Pancreas (tissue), 10 donors: ENCODE results near the gene OTOP2. TPM values are rescaled to one million over a fixed set of nuclear protein-coding genes. Genes with fewer than 3 reads are reported as not detected.
A peak's percentile ranks its signal among the peaks of the same experiment; 100 is the strongest.

Experiments used
- ATAC-seq, 4 donors: fragments of 200-7000 bp; cut with Tn5 transposase; one replicate each; pipeline versions ENCODE4 v1.8.0 to v1.9.1; 2020; ENCODE audit warnings: mild to moderate bottlenecking in 4 of 4, moderate library complexity in 4 of 4
- DNase-seq, 6 donors: peaks; one replicate each; pipeline ENCODE4 v3.0.0-alpha.2; 2020
- FAIRE-seq: peaks from 2 replicates; lab custom pipeline; 2012; peaks lifted over from hg19 to GRCh38; lab: Jason Lieb, UNC
- H3K27ac ChIP-seq, 4 donors: fragments of 200-600 bp; sonication (generic); 1 replicate in 3 of 4; 2 replicates in 1 of 4; pipeline versions ENCODE4 v1.5.0 to v1.8.0; 2020
- H3K27me3 ChIP-seq, 4 donors: fragments of 200-600 bp; one replicate each; pipeline ENCODE4 v1.8.0; 2021
- H3K36me3 ChIP-seq, 3 donors: fragments of 200-600 bp; sonication (generic) in 1 of 3; one replicate each; pipeline versions ENCODE4 v1.5.0 to v1.8.0; 2020 to 2021
- H3K4me1 ChIP-seq, 3 donors: fragments of 200-600 bp; one replicate each; pipeline ENCODE4 v1.8.0; 2021
- H3K4me3 ChIP-seq, 4 donors: fragments of 200-600 bp; sonication (generic) in 2 of 4; one replicate each; pipeline versions ENCODE4 v1.5.0 to v1.8.0; 2020 to 2021
- H3K9me3 ChIP-seq, 4 donors: fragments of 200-600 bp; one replicate each; pipeline ENCODE4 v1.8.0; 2021
- CTCF ChIP-seq, 4 donors: fragments of 200-600 bp; sonication (generic) in 3 of 4; IDR thresholded peaks; one replicate each; pipeline versions ENCODE4 v1.5.0 to v1.8.0; 2021; ENCODE audit warnings: antibody characterized with exemption in 4 of 4
- whole genome bisulfite sequencing, 2 donors: extraction: QIAGEN DNeasy Blood & Tissue Kit; methylation state at CpG; one replicate each; pipeline ENCODE4 v1.1.7; 2013; 5-methylcytosine and 5-hydroxymethylcytosine counted together
- intact Hi-C, 3 donors: fragments of 100-400 bp; cut with DNase I; formaldehyde crosslinking; loops; one replicate each; pipeline versions ENCODE4 v1.11.1 to v1.14.2; 2022
- polyA plus RNA-seq, 2 donors: library from polyadenylated mRNA; stranded (reverse); fragments of 200-250 nt; gene quantifications; one replicate each; pipeline ENCODE4 v1.2.3, GENCODE V29; 2013
- total RNA-seq, 6 donors: library from RNA; stranded (reverse); fragmentation: NEBNext Ultra II Directional in 4 of 6; extraction: Animal tissue kit (Norgen Biotek cat#: 25700) in 4 of 6; gene quantifications; one replicate each; pipeline versions ENCODE4 v1.2.1 to v1.2.4, GENCODE V29; 2021 to 2023
- donor health status: healthy with polysubstance abuse.
- donor health status: DM: no; HTN: no; CAD: no; lungs with moderate emphysema.
- donor health status: DM: no; HTN: no; CAD: no.
- donor health status: control.
- donor health status: control.
- donor health status: Bipolar disorder and iron deficiency.
- donor health status: DM: yes; HTN: yes; CAD: no.
- donor health status: DM: no; HTN: no; CAD: no.
- donor health status: DM: no; HTN: no; CAD: no.
- donor health status: DM: yes; HTN: yes; CAD: no.

Gene OTOP2
- total and polyA plus RNA-seq, 8 donors, result not detected

- H3K27me3 ChIP-seq, result no peaks in the 10 kb centered on the region
- FAIRE-seq (no peak), ATAC-seq (no peak), DNase-seq (peak in 1 of 6 donors; percentile 43)
- no peak overlapping the region for H3K4me3 ChIP-seq
- TF ChIP-seq CTCF (IDR thresholded peaks at IDR 0.05), result no peak
- no peak overlapping the region for H3K27ac ChIP-seq
- no peaks in the 10 kb centered on the region for H3K36me3 ChIP-seq
- peaks cover 0 to 4% (median 2%) of the 10 kb centered on the region in 3 donors for H3K4me1 ChIP-seq
- 56 to 72% methylated on average over 20 of the region's 20 CpGs for WGBS, 2 donors
- no peaks in the 10 kb centered on the region for H3K9me3 ChIP-seq
- intact Hi-C loops, result no loop called here
Observed at GRCh38 chr17:74882517-74883240, 41.4 kb upstream of the OTOP2 start.

- Histone ChIP-seq H3K4me1 (no peaks in the 10 kb centered on the region), H3K27me3 (no peaks in the 10 kb centered on the region), H3K4me3 (no peak overlapping the region), H3K9me3 (no peaks in the 10 kb centered on the region), H3K36me3 (no peaks in the 10 kb centered on the region), H3K27ac (no peak overlapping the region)
- DNase-seq (peak in 1 of 6 donors; percentile 34), ATAC-seq (no peak), FAIRE-seq (no peak)
- 75 to 86% methylated on average over 15 of the region's 15 CpGs for WGBS, 2 donors
- intact Hi-C loops, result no loop called here
- no peak for TF ChIP-seq CTCF (IDR thresholded peaks at IDR 0.05)
Observed at GRCh38 chr17:74883241-74883745, 40.8 kb upstream of the OTOP2 start.

- Histone ChIP-seq H3K27me3 (no peaks in the 10 kb centered on the region), H3K4me1 (peaks cover 0 to 7% (median 6%) of the 10 kb centered on the region in 3 donors), H3K27ac (no peak overlapping the region), H3K9me3 (no peaks in the 10 kb centered on the region), H3K4me3 (no peak overlapping the region), H3K36me3 (no peaks in the 10 kb centered on the region)
- no peak for TF ChIP-seq CTCF (IDR thresholded peaks at IDR 0.05)
- 52 to 58% methylated on average over 13 of the region's 13 CpGs for WGBS, 2 donors
- ATAC-seq, result no peak
- FAIRE-seq, result no peak
- DNase-seq, result no peak
- intact Hi-C loops, result no loop called here
Observed at GRCh38 chr17:74888469-74888868, 35.6 kb upstream of the OTOP2 start.

- no peak for DNase-seq
- Histone ChIP-seq H3K27me3 (no peaks in the 10 kb centered on the region), H3K4me1 (peaks cover 0 to 8% (median 6%) of the 10 kb centered on the region in 3 donors), H3K27ac (no peak overlapping the region), H3K36me3 (no peaks in the 10 kb centered on the region), H3K4me3 (no peak overlapping the region), H3K9me3 (no peaks in the 10 kb centered on the region)
- WGBS, 2 donors, result 88 to 90% methylated on average over 7 of the region's 7 CpGs
- FAIRE-seq, result no peak
- intact Hi-C loops, result no loop called here
- no peak for ATAC-seq
- TF ChIP-seq CTCF (IDR thresholded peaks at IDR 0.05), result no peak
Observed at GRCh38 chr17:74890554-74890953, 33.5 kb upstream of the OTOP2 start.
